HCT116 (cell line): ENCODE results near the gene ADAM8. TPM values are rescaled to one million over a fixed set of nuclear protein-coding genes. Genes with fewer than 3 reads are reported as not detected.

Source experiments
- ATAC-seq: fragments of 200-7000 bp; cut with Tn5 transposase; 2 replicates; pipeline ENCODE4 v1.9.1; 2020; ENCODE audit warnings: mild to moderate bottlenecking, moderate library complexity
- BruUV-seq: library from RNA; stranded (reverse); fragments of 400-500 nt; replicated peaks from 2 replicates; lab custom pipeline; 2021; lab: Mats Ljungman, UMichigan
- CTCF ChIA-PET: fragments of 300-600 bp; sonication (Branson Sonifier 250); formaldehyde crosslinking; loops from one replicate; lab custom pipeline; 2021; ENCODE audit warnings: antibody characterized with exemption; lab: Charles Lee
- POLR2A ChIA-PET: fragments of 300-600, 350-600 bp; sonication (Branson Sonifier 250); formaldehyde crosslinking; loops from one replicate; lab custom pipeline; 2021; ENCODE audit warnings: antibody characterized with exemption; lab: Charles Lee
- RAD21 ChIA-PET, 2 experiments: fragments of 300-600 bp; sonication (Branson Sonifier 250); formaldehyde crosslinking; loops; one replicate each; lab custom pipeline; 2023; ENCODE audit warnings: low total read pairs in 2 of 2; ENCODE audit not compliant: uncharacterized antibody in 2 of 2, unreplicated experiment in 2 of 2, low non-redundant PET in 1 of 2; lab: Charles Lee
- DNase-seq: peaks from one replicate; pipeline ENCODE4 v3.0.0-alpha.2; 2010; ENCODE audit warnings: low read depth, low spot score
- H2AFZ ChIP-seq: fragments of 200-600 bp; shearing (Covaris generic), sonication (generic); 2 replicates; pipeline ENCODE4 v1.6.1; 2017; ENCODE audit warnings: low read depth, mixed run types, mixed read lengths, antibody characterized with exemption, low read length; ENCODE audit not compliant: poor library complexity, severe bottlenecking
- H3K27ac ChIP-seq: 2 replicates; pipeline ENCODE4 v1.5.1; 2012; ENCODE audit warnings: low read depth, low read length
- H3K27me3 ChIP-seq: fragments of 200-600 bp; sonication (generic); 2 replicates; pipeline ENCODE4 v1.6.1; 2016; ENCODE audit warnings: mixed run types, low read length, mixed read lengths; ENCODE audit not compliant: insufficient read depth
- H3K36me3 ChIP-seq, 2 experiments: fragments of 200-500 bp in 1 of 2; fragments of 200-600 bp in 1 of 2; sonication (Bioruptor generic) in 1 of 2; sonication (generic) in 1 of 2; 2 replicates each; pipeline versions ENCODE4 v1.5.1 to v1.6.1; 2014 to 2016; ENCODE audit warnings: low read length in 2 of 2, inconsistent platforms in 1 of 2, mixed read lengths in 1 of 2, mixed run types in 1 of 2; ENCODE audit not compliant: insufficient read depth in 2 of 2, control insufficient read depth in 1 of 2
- H3K4me1 ChIP-seq, 2 experiments: fragments of 200-600 bp in 1 of 2; sonication (generic) in 1 of 2; 2 replicates each; pipeline versions ENCODE4 v1.5.1 to v1.6.1; 2012 to 2017; ENCODE audit warnings: low read length in 2 of 2, inconsistent platforms in 1 of 2, mild to moderate bottlenecking in 1 of 2, mixed read lengths in 1 of 2, mixed run types in 1 of 2, moderate library complexity in 1 of 2; ENCODE audit not compliant: insufficient read depth in 2 of 2, control insufficient read depth in 1 of 2
- H3K4me2 ChIP-seq: fragments of 200-600 bp; sonication (generic); 2 replicates; pipeline ENCODE4 v1.6.1; 2017; ENCODE audit warnings: mixed run types, low read length, mixed read lengths
- H3K4me3 ChIP-seq, 2 experiments: fragments of 200-600 bp in 1 of 2; sonication (generic) in 1 of 2; replicated peaks in 1 of 2; 2 replicates each; pipeline ENCODE4 v1.5.1; 2011 to 2016; ENCODE audit warnings: low read length in 2 of 2, control low read depth in 1 of 2, low read depth in 1 of 2, mild to moderate bottlenecking in 1 of 2, mixed read lengths in 1 of 2, mixed run types in 1 of 2
- H3K79me2 ChIP-seq: fragments of 200-600 bp; sonication (generic); 2 replicates; pipeline ENCODE4 v1.6.1; 2017; ENCODE audit warnings: mild to moderate bottlenecking, mixed run types, low read length, moderate library complexity, mixed read lengths; ENCODE audit not compliant: insufficient read depth
- H3K9ac ChIP-seq: fragments of 200-600 bp; sonication (generic); 2 replicates; pipeline ENCODE4 v1.6.1; 2016; ENCODE audit warnings: low read length, mixed read lengths
- H3K9me2 ChIP-seq: fragments of 200-600 bp; sonication (generic), shearing (Covaris generic); 2 replicates; pipeline ENCODE4 v1.6.1; 2017; ENCODE audit warnings: mixed run types, mild to moderate bottlenecking, moderate library complexity; ENCODE audit not compliant: insufficient read depth
- H3K9me3 ChIP-seq, 2 experiments: fragments of 200-500 bp in 1 of 2; fragments of 200-600 bp in 1 of 2; sonication (Bioruptor generic) in 1 of 2; sonication (generic) in 1 of 2; 2 replicates each; pipeline ENCODE4 v1.6.1; 2014 to 2017; ENCODE audit warnings: low read length in 2 of 2, mixed read lengths in 2 of 2, inconsistent platforms in 1 of 2, low read depth in 1 of 2, mild to moderate bottlenecking in 1 of 2, mixed run types in 1 of 2, moderate library complexity in 1 of 2; ENCODE audit not compliant: control insufficient read depth in 1 of 2, insufficient read depth in 1 of 2
- H4K20me1 ChIP-seq: fragments of 200-600 bp; sonication (generic), shearing (Covaris generic); 2 replicates; pipeline ENCODE4 v1.6.1; 2017; ENCODE audit warnings: mixed run types, mild to moderate bottlenecking, moderate library complexity; ENCODE audit not compliant: insufficient read depth
- CBX3 ChIP-seq: IDR thresholded peaks from 2 replicates; pipeline ENCODE4 v1.6.1; 2012; ENCODE audit warnings: low read depth
- CEBPB ChIP-seq: IDR thresholded peaks from 2 replicates; pipeline ENCODE4 v1.6.1; 2012; ENCODE audit warnings: low read depth
- EZH2phosphoT487 ChIP-seq: fragments of 200-600 bp; IDR thresholded peaks from 2 replicates; pipeline ENCODE4 v1.6.1; 2018; ENCODE audit warnings: antibody characterized with exemption, borderline replicate concordance
- POLR2A ChIP-seq: IDR thresholded peaks from 2 replicates; pipeline ENCODE4 v1.7.0; 2011; ENCODE audit warnings: borderline replicate concordance; ENCODE audit not compliant: insufficient read depth, insufficient read length; ENCODE audit errors: extremely low read depth
- POLR2AphosphoS5 ChIP-seq: IDR thresholded peaks from 2 replicates; pipeline ENCODE4 v1.6.1; 2011; ENCODE audit warnings: mild to moderate bottlenecking, low read depth, low read length, moderate library complexity
- RAD21 ChIP-seq: IDR thresholded peaks from 2 replicates; pipeline ENCODE4 v1.6.1; 2012; ENCODE audit warnings: low read depth, mild to moderate bottlenecking
- REST ChIP-seq: IDR thresholded peaks from 2 replicates; pipeline ENCODE4 v1.6.1; 2012; ENCODE audit warnings: low read depth
- SIN3A ChIP-seq: IDR thresholded peaks from 2 replicates; pipeline ENCODE4 v1.6.1; 2012; ENCODE audit warnings: low read depth
- SP1 ChIP-seq: IDR thresholded peaks from 2 replicates; pipeline ENCODE4 v1.6.1; 2012; ENCODE audit warnings: low read depth
- YY1 ChIP-seq: IDR thresholded peaks from 2 replicates; pipeline ENCODE4 v1.6.1; 2011; ENCODE audit warnings: low read length, low read depth, moderate library complexity, mild to moderate bottlenecking; ENCODE audit not compliant: insufficient replicate concordance; ENCODE audit errors: extremely low read depth
- ZNF274 ChIP-seq: fragments of 200-500 bp; sonication (Bioruptor generic); IDR thresholded peaks from 2 replicates; pipeline ENCODE4 v1.6.1; 2014; ENCODE audit warnings: mild to moderate bottlenecking, low read depth, low read length, inconsistent platforms
- intact Hi-C: fragments of 100-400 bp; cut with micrococcal nuclease; formaldehyde crosslinking; loops from 2 replicates; pipeline ENCODE4 v1.10.0; 2022
- total RNA-seq: library from RNA; stranded (reverse); gene quantifications from one replicate; pipeline ENCODE4 v1.2.1, GENCODE V29; 2021; ENCODE audit not compliant: unreplicated experiment

The ADAM8 gene
- total RNA-seq, 1 experiment from 2014 or later: 4.1 TPM

DNA sequence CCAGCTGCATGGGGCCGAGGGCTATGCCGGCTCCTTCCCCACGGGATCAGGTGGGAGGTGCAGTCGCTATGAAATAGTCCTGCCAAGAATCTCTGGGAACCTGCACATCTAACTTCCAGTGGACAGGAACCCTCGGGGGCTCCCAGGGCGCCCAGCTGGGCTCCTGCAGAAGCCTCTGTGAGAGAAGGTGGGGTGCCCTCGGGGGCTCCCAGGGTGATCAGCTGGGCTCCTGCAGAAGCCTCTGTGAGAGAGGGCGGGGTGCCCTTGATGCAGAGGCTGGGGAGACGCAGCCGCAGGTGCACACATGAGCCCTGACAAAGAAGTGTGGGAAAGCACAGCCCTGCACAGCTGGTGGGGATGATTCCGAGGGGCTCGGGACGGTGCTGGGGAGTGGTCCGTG, 33.1 kb downstream of the ADAM8 start:
- Histone ChIP-seq H3K36me3 (no peaks in the 10 kb centered on the region), H3K27me3 (no peaks in the 10 kb centered on the region), H4K20me1 (no peaks in the 10 kb centered on the region), H3K9me3 (no peaks in the 10 kb centered on the region), H3K4me3 (no peak overlapping the region), H3K9ac (no peak overlapping the region), H3K4me1 (peaks cover 0 to 9% of the 10 kb centered on the region in 2 experiments; a peak in 1 of 4 replicates), H3K27ac (no peak overlapping the region), H3K9me2 (no peaks in the 10 kb centered on the region), H2AFZ (no peak overlapping the region), H3K4me2 (no peak overlapping the region), H3K79me2 (no peaks in the 10 kb centered on the region)
- DNase-seq (no peak), ATAC-seq (no peak)
- no peak for TF ChIP-seq CBX3
- TF ChIP-seq POLR2A: no peak
- no peak for TF ChIP-seq POLR2AphosphoS5
- TF ChIP-seq RAD21: no peak
- TF ChIP-seq YY1: no peak
- TF ChIP-seq SP1: no peak
- TF ChIP-seq SIN3A: no peak
- no peak for TF ChIP-seq REST
- TF ChIP-seq EZH2phosphoT487: no peak
- TF ChIP-seq CEBPB: no peak
- TF ChIP-seq ZNF274: no peak
- ChIA-PET POLR2A (no interaction called here), RAD21 (no interaction called here), CTCF (no interaction called here)
- intact Hi-C loops: no loop called here
- no TSS peak for BruUV-seq
